ENCODE measurements around the gene PRIM2. TPM values are rescaled to one million over a fixed set of nuclear protein-coding genes. Genes with fewer than 3 reads are reported as not detected.
A peak's percentile ranks its signal among the peaks of the same experiment; 100 is the strongest.

Gene PRIM2
- total and polyA plus RNA-seq, 9 of the 15 experiments (the other 6 are each of a cell fraction or from before 2014, with no cell fraction given): 19.8 to 57.5 (median 33.4) TPM

- TF ChIP-seq, protein P1, sequence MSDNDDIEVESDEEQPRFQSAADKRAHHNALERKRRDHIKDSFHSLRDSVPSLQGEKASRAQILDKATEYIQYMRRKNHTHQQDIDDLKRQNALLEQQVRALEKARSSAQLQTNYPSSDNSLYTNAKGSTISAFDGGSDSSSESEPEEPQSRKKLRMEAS (CRISPR knock-in tag; IDR thresholded peaks at IDR 0.05): peak; percentile 52
- no peak for TF ChIP-seq TEAD4 (IDR thresholded peaks at IDR 0.05; ENCODE audit: low read length)
- no peak for TF ChIP-seq TEAD4 (CRISPR knock-in tag; IDR thresholded peaks at IDR 0.05; ENCODE audit: borderline replicate concordance)
- TF ChIP-seq DACH1 (IDR thresholded peaks at IDR 0.05; ENCODE audit: partially characterized antibody): no peak
- no peak for TF ChIP-seq RBM15 (IDR thresholded peaks at IDR 0.05; ENCODE audit: insufficient read depth, low read length)
- TF ChIP-seq SPI1 (IDR thresholded peaks at IDR 0.05; ENCODE audit: borderline replicate concordance, low read depth, low read length): peak; percentile 37; the same call in 1 of the 2 replicates
- peak; percentile 46 for TF ChIP-seq KLF16 (IDR thresholded peaks at IDR 0.05)
- TF ChIP-seq HOXB6 (CRISPR knock-in tag; IDR thresholded peaks at IDR 0.05; ENCODE audit: borderline replicate concordance): no peak
- peak in 1 of 2 experiments; percentile 96; a peak in 2 of 3 replicates for TF ChIP-seq CBX3 (IDR thresholded peaks at IDR 0.05; ENCODE audit: borderline replicate concordance in 1 of 2, low read length in 2 of 2)
- TF ChIP-seq MECOM (CRISPR knock-in tag; IDR thresholded peaks at IDR 0.05): no peak
- peak; percentile 69 for TF ChIP-seq BCOR (IDR thresholded peaks at IDR 0.05)
- no peak for TF ChIP-seq HEY1 (CRISPR knock-in tag; IDR thresholded peaks at IDR 0.05; ENCODE audit: borderline replicate concordance)
- no peak for TF ChIP-seq GATA2 (CRISPR knock-in tag; IDR thresholded peaks at IDR 0.05)
- no peak for TF ChIP-seq BRD4 (IDR thresholded peaks at IDR 0.05)
- TF ChIP-seq, protein P2, sequence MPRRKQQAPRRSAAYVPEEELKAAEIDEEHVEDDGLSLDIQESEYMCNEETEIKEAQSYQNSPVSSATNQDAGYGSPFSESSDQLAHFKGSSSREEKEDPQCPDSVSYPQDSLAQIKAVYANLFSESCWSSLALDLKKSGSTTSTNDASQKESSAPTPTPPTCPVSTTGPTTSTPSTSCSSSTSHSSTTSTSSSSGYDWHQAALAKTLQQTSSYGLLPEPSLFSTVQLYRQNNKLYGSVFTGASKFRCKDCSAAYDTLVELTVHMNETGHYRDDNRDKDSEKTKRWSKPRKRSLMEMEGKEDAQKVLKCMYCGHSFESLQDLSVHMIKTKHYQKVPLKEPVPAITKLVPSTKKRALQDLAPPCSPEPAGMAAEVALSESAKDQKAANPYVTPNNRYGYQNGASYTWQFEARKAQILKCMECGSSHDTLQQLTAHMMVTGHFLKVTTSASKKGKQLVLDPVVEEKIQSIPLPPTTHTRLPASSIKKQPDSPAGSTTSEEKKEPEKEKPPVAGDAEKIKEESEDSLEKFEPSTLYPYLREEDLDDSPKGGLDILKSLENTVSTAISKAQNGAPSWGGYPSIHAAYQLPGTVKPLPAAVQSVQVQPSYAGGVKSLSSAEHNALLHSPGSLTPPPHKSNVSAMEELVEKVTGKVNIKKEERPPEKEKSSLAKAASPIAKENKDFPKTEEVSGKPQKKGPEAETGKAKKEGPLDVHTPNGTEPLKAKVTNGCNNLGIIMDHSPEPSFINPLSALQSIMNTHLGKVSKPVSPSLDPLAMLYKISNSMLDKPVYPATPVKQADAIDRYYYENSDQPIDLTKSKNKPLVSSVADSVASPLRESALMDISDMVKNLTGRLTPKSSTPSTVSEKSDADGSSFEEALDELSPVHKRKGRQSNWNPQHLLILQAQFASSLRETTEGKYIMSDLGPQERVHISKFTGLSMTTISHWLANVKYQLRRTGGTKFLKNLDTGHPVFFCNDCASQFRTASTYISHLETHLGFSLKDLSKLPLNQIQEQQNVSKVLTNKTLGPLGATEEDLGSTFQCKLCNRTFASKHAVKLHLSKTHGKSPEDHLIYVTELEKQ (CRISPR knock-in tag; IDR thresholded peaks at IDR 0.05): no peak
- no peak for TF ChIP-seq POLR2H (tag; IDR thresholded peaks at IDR 0.05; ENCODE audit: low read depth)
- TF ChIP-seq SOX6 (IDR thresholded peaks at IDR 0.05): peak; percentile 42; the same call in 1 of the 2 replicates
- peak; percentile 77; the same call in 1 of the 2 replicates for TF ChIP-seq CBX5 (IDR thresholded peaks at IDR 0.05; ENCODE audit: borderline replicate concordance, low read depth)
- TF ChIP-seq NONO (IDR thresholded peaks at IDR 0.05; ENCODE audit: low read depth in 2 of 2, low read length in 1 of 2): no peak
- TF ChIP-seq ZBTB49 (CRISPR knock-in tag; IDR thresholded peaks at IDR 0.05; ENCODE audit: borderline replicate concordance): no peak
- TF ChIP-seq EP400 (IDR thresholded peaks at IDR 0.05): peak; percentile 28; the same call in 1 of the 2 replicates
- TF ChIP-seq POU5F1 (IDR thresholded peaks at IDR 0.05; ENCODE audit: borderline replicate concordance, low read depth, low read length, partially characterized antibody): no peak
- no peak for TF ChIP-seq RFX5 (IDR thresholded peaks at IDR 0.05; ENCODE audit: low read depth, low read length)
- no peak for TF ChIP-seq WHSC1 (IDR thresholded peaks at IDR 0.05; ENCODE audit: low read length)
- peak; percentile 24; the same call in 1 of the 2 replicates for TF ChIP-seq ZNF263 (CRISPR knock-in tag; IDR thresholded peaks at IDR 0.05; ENCODE audit: borderline replicate concordance)
Observed at GRCh38 chr6:57316581-57317059, 810 bp upstream of the PRIM2 start (continued).
